SK-N-SH treated with all-trans-retinoic acid at 6 μM for 48 hours (cell line): ENCODE results near the gene MYT1.

Experiments used
- BACH2 ChIP-seq: fragments of 250-450 bp; sonication (Bioruptor Pico); IDR thresholded peaks from 2 replicates; pipeline ENCODE4 v1.9.0; 2021; ENCODE audit warnings: mild to moderate bottlenecking, borderline replicate concordance
- ISL1 ChIP-seq: fragments of 250-450 bp; sonication (Bioruptor Pico); IDR thresholded peaks from 2 replicates; pipeline ENCODE4 v2.1.2; 2022; ENCODE audit warnings: mild to moderate bottlenecking, moderate library complexity
- OSR1 ChIP-seq: fragments of 250-450 bp; sonication (Bioruptor Pico); IDR thresholded peaks from 2 replicates; pipeline ENCODE4 v1.8.0; 2022; ENCODE audit warnings: moderate library complexity, mild to moderate bottlenecking, inconsistent platforms
- SNAI2 ChIP-seq: fragments of 250-450 bp; sonication (Bioruptor Pico); IDR thresholded peaks from 2 replicates; pipeline ENCODE4 v1.5.0; 2020; ENCODE audit warnings: mild to moderate bottlenecking, moderate library complexity
- TF ChIP-seq, protein P1 (sequence below): fragments of 250-450 bp; sonication (Bioruptor Pico); IDR thresholded peaks from 2 replicates; pipeline ENCODE4 v1.8.0; 2020; ENCODE audit warnings: mild to moderate bottlenecking, moderate library complexity, borderline replicate concordance
- TF ChIP-seq, protein P2 (sequence below): fragments of 250-450 bp; sonication (Bioruptor Pico); IDR thresholded peaks from 2 replicates; pipeline ENCODE4 v1.5.1; 2020; ENCODE audit warnings: low read depth, mild to moderate bottlenecking, moderate library complexity

DNA sequence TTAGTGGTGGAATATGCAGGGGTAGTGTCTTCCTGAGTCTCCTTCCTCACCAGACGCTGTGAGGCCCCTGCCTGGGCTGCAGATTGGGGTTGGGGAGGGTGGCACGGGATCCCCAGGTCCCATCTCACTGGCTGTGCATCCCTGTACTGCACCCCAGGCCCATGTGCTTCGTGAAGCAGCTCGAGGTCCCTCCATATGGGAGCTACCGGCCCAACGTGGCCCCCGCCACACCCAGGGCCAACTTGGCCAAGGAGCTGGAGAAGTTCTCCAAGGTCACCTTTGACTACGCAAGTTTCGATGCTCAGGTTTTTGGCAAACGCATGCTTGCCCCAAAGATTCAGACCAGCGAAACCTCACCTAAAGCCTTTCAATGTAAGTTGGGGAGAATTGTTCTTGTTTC is 52.7 kb downstream of the MYT1 start:
- TF ChIP-seq BACH2 (CRISPR knock-in tag) (no peak), ISL1 (CRISPR knock-in tag) (no peak), OSR1 (no peak), SNAI2 (CRISPR knock-in tag) (no peak)
- TF ChIP-seq, protein P1, sequence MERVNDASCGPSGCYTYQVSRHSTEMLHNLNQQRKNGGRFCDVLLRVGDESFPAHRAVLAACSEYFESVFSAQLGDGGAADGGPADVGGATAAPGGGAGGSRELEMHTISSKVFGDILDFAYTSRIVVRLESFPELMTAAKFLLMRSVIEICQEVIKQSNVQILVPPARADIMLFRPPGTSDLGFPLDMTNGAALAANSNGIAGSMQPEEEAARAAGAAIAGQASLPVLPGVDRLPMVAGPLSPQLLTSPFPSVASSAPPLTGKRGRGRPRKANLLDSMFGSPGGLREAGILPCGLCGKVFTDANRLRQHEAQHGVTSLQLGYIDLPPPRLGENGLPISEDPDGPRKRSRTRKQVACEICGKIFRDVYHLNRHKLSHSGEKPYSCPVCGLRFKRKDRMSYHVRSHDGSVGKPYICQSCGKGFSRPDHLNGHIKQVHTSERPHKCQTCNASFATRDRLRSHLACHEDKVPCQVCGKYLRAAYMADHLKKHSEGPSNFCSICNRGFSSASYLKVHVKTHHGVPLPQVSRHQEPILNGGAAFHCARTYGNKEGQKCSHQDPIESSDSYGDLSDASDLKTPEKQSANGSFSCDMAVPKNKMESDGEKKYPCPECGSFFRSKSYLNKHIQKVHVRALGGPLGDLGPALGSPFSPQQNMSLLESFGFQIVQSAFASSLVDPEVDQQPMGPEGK (CRISPR knock-in tag) = no peak
- TF ChIP-seq, protein P2, sequence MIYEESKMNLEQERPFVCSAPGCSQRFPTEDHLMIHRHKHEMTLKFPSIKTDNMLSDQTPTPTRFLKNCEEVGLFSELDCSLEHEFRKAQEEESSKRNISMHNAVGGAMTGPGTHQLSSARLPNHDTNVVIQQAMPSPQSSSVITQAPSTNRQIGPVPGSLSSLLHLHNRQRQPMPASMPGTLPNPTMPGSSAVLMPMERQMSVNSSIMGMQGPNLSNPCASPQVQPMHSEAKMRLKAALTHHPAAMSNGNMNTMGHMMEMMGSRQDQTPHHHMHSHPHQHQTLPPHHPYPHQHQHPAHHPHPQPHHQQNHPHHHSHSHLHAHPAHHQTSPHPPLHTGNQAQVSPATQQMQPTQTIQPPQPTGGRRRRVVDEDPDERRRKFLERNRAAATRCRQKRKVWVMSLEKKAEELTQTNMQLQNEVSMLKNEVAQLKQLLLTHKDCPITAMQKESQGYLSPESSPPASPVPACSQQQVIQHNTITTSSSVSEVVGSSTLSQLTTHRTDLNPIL = no peak
